RWPE2 (cell line): Measurements from ENCODE around the gene IL15.
A peak's percentile ranks its signal among the peaks of the same experiment; 100 is the strongest.
"Not testable (repeated sequence)": the region's sequence is repeated elsewhere in the genome, so short reads cannot be mapped to it uniquely, and the experiment has no call there.

Experiments used
- ATAC-seq: fragments of 200-7000 bp; cut with Tn5 transposase; 3 replicates; pipeline ENCODE4 v1.9.1; 2021; ENCODE audit warnings: low read depth
- DNase-seq: peaks from one replicate; pipeline ENCODE4 v3.0.0-alpha.2; 2020; ENCODE audit warnings: low spot score
- H3K27ac ChIP-seq: fragments of 450-650 bp; 2 replicates; pipeline ENCODE4 v1.5.1; 2017; ENCODE audit warnings: mild to moderate bottlenecking; ENCODE audit not compliant: poor library complexity, severe bottlenecking
- H3K27me3 ChIP-seq: fragments of 250-450 bp; sonication (Bioruptor Pico); 2 replicates; pipeline ENCODE4 v1.5.1; 2021; ENCODE audit warnings: mild to moderate bottlenecking, moderate library complexity; ENCODE audit not compliant: insufficient read depth, poor library complexity, severe bottlenecking
- H3K36me3 ChIP-seq: fragments of 250-450 bp; sonication (Bioruptor Pico); 2 replicates; pipeline ENCODE4 v1.5.1; 2020; ENCODE audit warnings: low read depth, mild to moderate bottlenecking, moderate library complexity
- H3K4me1 ChIP-seq: fragments of 250-450 bp; sonication (Bioruptor Pico); 2 replicates; pipeline ENCODE4 v1.5.1; 2021; ENCODE audit warnings: mild to moderate bottlenecking, moderate library complexity; ENCODE audit not compliant: insufficient read depth, poor library complexity, severe bottlenecking
- H3K4me3 ChIP-seq: fragments of 250-450 bp; sonication (Bioruptor Pico); 2 replicates; pipeline ENCODE4 v1.5.1; 2021; ENCODE audit warnings: mild to moderate bottlenecking, moderate library complexity; ENCODE audit not compliant: severe bottlenecking
- H3K9me3 ChIP-seq: fragments of 250-450 bp; sonication (Bioruptor Pico); 2 replicates; pipeline ENCODE4 v1.5.1; 2021; ENCODE audit warnings: mild to moderate bottlenecking, moderate library complexity; ENCODE audit not compliant: severe bottlenecking
- CTCF ChIP-seq: fragments of 450-650 bp; IDR thresholded peaks from one replicate; pipeline ENCODE4 v1.5.1; 2017; ENCODE audit warnings: mild to moderate bottlenecking, moderate library complexity; ENCODE audit not compliant: poor library complexity, severe bottlenecking

Gene IL15

GRCh38 chr4:141680060-141680459 lies 43.7 kb downstream of the IL15 start:
- Histone ChIP-seq H3K4me1 (peaks cover 5% of the 10 kb centered on the region), H3K27ac (no peak overlapping the region), H3K9me3 (no peaks in the 10 kb centered on the region), H3K27me3 (no peaks in the 10 kb centered on the region), H3K36me3 (no peaks in the 10 kb centered on the region), H3K4me3 (no peak overlapping the region)
- DNase-seq (no peak), ATAC-seq (no peak)
- TF ChIP-seq CTCF: no peak

DNA sequence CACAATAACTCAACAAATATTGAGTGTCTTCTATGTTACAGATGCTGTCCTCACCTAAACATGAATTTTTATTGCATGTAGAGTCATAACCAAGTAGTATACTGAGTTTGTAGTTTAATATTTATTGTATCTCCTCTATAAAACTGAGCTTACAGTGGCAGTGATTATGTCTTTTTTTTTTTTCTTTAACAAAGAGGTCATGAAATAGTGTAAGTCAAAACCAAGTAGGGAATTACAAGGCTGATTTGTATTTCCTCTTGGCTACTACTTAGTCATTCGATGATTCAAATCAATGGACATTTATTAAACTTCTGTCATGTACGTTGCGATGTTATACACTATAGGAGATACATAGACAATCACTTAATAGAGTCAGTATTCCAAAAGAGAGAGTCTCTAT lies 48.4 kb downstream of the IL15 start:
- H3K9me3 ChIP-seq: no peaks in the 10 kb centered on the region
- peak overlapping the region; percentile 15 for H3K27ac ChIP-seq
- H3K27me3 ChIP-seq: no peaks in the 10 kb centered on the region
- TF ChIP-seq CTCF: no peak
- DNase-seq (no peak), ATAC-seq (peak; percentile 74)
- H3K4me3 ChIP-seq: no peak overlapping the region
- H3K4me1 ChIP-seq: peaks cover 18% of the 10 kb centered on the region
- no peaks in the 10 kb centered on the region for H3K36me3 ChIP-seq

DNA sequence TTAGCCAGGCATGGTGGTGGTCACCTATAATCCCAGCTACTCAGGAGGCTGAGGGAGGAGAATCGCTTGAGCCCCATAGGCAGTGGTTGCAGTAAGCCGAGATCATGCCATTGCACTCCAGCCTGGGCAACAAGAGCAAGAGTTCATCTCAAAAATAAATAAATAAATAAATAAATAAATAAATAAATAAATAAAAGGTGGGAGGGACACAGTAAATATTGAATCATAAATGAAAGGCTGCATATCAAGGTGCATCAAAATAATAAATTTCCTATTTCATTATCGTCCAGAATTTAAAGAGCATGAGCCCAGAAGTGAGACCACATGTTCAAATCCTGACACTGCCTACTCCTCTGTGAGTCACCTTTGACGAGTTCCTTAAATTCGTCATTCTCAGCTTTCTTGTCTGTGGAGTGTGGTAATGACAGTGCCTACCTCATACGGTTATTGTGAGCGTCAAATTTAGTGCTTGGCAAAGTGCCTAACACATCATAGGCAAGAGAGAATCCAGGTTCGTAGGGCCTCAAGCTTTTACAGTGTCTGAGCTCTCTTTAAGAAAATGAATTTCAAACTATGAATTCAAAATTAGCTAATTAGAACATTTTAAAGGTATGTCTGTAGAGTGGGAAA lies 49.9 kb downstream of the IL15 start:
- peak overlapping the region; percentile 42 for H3K27ac ChIP-seq
- no peak for TF ChIP-seq CTCF
- H3K27me3 ChIP-seq: no peaks in the 10 kb centered on the region
- no peaks in the 10 kb centered on the region for H3K36me3 ChIP-seq
- H3K4me1 ChIP-seq: peaks cover 18% of the 10 kb centered on the region
- no peak for DNase-seq
- peak; percentile 73 for ATAC-seq
- no peak overlapping the region for H3K4me3 ChIP-seq
- H3K9me3 ChIP-seq: no peaks in the 10 kb centered on the region

- DNase-seq: no peak
- no peaks in the 10 kb centered on the region for H3K9me3 ChIP-seq
- H3K4me1 ChIP-seq: peaks cover 18% of the 10 kb centered on the region
- H3K27me3 ChIP-seq: no peaks in the 10 kb centered on the region
- H3K4me3 ChIP-seq: no peak overlapping the region
- H3K36me3 ChIP-seq: no peaks in the 10 kb centered on the region
- peak overlapping the region; percentile 42 for H3K27ac ChIP-seq
- no peak for TF ChIP-seq CTCF
- peak; percentile 59 for ATAC-seq
Measured at GRCh38 chr4:141686879-141687278, 50.5 kb downstream of the IL15 start.

- DNase-seq, ATAC-seq: not testable (repeated sequence)
Measured at GRCh38 chr4:141689726-141690296, 53.4 kb downstream of the IL15 start.

DNA sequence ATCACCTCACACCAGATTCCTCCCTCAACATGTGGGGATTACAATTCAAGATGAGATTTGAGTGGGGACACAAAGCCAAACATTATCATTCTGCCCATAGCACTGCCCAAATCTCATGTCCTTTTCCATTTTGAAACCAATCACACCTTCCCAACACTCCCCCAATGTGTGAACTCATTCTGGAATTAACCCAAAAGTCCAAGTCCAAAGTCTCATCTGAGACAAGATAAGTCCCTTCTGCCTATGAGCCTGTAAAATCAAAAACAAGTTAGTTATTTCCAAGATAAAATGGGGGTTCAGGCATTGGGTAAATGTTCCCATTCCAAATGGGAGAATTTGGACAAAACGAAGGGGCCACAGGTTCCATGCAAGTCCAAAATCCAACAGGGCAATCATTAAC lies 54.9 kb downstream of the IL15 start:
- H3K27ac ChIP-seq, ATAC-seq, H3K27me3 ChIP-seq, H3K9me3 ChIP-seq, H3K4me3 ChIP-seq, DNase-seq, H3K36me3 ChIP-seq: not testable (repeated sequence)
- H3K4me1 ChIP-seq: peaks cover 11% of the 10 kb centered on the region

More at GRCh38 chr4:141689726-141690296, 53.4 kb downstream of the IL15 start:
- not testable (repeated sequence) for H3K9me3 ChIP-seq, H3K27ac ChIP-seq, H3K4me3 ChIP-seq, H3K27me3 ChIP-seq, H3K36me3 ChIP-seq
- peaks cover 15% of the 10 kb centered on the region for H3K4me1 ChIP-seq
